GM21576 (cell line): ENCODE measurements around the gene ZNF514.
"Not testable (repeated sequence)": the region's sequence is repeated elsewhere in the genome, so short reads cannot be mapped to it uniquely, and the experiment has no call there.

Experiments used
- ATAC-seq: cut with Tn5 transposase; IDR thresholded peaks from one replicate; pipeline ENCODE4 v1.9.1; 2021; ENCODE audit warnings: mild to moderate bottlenecking, moderate library complexity; ENCODE audit not compliant: unreplicated experiment

ZNF514 gene

DNA sequence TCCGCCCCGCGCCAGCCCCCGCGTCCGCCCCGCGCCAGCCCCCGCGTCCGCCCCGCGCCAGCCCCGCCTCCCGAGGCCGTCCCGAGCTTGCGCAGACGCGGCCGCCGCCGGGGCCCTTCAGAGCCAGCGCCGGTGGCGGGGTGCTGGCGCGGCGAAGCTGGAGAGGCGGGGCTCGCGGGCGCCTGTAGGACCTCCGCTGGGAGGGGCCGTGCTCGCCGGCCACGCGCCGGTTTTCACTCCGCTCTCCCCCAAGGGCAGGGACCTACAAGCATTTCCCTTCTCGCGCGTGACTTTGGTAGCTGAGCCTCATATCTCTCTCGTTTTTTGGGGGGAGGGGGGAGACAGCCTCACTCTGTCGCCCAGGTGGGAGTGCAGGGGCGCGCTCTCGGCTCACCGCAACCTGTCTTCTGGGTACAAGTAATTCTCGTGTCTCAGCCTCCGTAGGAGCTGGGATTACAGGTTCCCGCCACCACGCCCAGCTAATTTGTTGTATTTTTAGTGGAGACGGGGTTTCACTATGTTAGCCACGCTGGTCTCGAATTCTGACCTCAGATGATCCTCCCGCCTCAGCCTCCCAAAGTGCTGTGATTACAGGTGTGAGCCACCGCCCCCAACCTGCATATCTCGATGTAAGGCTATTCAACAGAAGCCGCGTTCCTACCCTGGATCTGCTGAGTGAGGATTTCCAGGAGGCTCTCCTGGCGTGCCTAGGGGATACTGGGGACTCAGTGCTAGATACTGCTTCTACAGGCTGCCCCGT, at the start of gene ZNF514:
Gene ZNF514, minus strand, starts transcription at position 159 of the 760 bp plus-strand sequence. CDS start 6,595 bp downstream, outside the sequence.
- ATAC-seq = peak; percentile 88

DNA sequence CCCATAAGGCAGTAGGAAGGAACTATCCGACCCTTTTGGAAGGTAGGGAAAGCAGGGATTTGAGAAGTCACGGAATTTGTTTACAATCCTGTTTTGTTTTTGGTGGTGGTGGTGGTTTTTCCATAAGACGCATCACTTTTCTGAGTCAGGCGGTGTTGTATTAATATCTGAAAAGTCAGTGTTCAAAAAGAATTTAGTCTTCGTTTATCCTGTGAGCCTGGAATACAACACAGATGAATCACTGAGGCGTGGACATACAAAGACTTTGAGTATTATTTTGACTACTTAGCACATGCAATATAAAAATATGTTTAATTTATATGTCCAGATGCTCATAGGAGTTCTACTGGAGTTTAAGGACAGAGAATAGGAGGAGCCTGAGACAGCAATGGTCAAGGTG, 48.5 kb upstream of the ZNF514 start:
- ATAC-seq = no peak

DNA sequence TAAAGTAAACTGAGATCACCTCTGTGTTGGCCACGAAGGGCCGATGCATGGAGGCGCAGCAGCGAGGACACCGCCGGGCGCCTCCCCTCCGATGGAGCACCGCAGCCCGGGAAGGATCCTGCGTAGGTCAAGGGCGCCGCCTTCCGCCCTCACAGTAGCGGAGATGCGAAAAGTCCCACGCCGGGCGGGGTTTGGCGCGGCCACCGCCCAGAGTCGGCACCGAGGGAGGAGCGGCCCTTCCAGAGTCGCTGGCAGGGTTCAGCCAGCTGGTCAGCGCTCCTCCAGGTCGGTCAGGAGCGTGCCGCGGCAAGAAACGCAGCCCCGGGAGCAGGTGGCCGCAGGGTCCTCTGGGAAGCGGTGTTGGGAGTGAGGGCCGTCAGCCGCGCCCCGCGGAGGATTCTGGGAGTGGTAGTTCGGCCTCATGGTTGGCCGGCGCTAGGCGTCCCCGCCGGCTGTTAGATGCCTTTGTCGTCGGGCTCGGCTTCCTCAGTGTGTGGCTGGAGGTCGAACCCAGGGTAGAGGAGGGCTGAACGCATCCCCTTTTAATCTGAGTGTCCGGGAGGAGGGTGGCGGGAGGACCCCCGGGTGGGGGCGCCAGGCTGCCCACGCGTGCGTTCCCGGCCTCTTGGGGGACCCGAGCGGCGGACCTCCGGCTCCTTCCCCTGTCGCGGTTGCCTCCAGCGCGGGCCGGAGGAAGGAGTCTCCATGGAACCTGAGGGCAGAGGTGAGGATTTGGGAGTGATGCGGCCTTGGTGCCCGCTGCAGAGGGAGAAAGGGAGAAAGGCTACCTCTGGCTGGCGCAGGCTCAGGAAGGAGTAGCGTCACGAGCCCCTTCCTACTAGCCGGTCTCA, 47.7 kb upstream of the ZNF514 start, which contains the start of gene ZNF892:
Gene ZNF892, plus strand, starts transcription at position 411 of the 851 bp plus-strand sequence. Its CDS starts 295 bp downstream, at position 706.
- peak; percentile 99 for ATAC-seq

DNA sequence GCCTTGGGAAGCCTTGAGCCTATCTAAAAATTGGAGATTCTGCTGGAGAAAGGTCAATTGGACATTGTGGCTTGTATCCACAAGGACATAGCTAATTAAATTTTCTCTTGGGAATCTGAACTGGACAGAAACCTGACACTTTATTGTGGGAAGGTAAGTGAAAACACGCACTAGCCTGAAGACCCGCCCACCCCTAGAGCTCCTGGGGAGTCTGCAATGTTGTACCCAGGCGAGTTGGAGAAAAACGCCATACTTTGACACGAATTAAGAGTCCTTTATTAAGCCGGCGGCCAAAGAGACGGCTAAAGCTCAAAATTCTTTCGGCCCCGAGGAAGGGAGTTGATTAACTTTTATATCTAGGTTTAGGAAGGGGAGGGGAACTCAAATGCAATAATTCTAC, 46.4 kb upstream of the ZNF514 start:
- ATAC-seq = no peak

DNA sequence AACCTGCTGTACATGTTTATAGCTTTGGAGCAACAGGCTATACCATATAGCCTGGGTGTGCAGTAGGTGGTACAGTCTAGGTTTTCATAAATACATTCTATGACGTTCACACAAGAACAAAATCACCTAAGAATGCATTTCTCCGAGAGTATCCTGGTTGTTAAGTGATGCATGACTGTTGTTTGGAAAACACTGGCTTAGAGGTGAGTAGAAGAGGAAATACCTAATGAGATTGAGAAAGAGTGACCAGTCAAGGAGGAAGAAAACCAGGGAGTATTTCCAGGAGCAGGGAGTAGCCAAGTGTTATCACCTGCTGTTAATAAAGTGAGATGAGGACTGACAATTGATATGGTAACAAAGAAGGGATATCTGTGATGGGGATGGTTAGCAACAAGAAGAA, 44.7 kb upstream of the ZNF514 start:
- ATAC-seq = no peak

DNA sequence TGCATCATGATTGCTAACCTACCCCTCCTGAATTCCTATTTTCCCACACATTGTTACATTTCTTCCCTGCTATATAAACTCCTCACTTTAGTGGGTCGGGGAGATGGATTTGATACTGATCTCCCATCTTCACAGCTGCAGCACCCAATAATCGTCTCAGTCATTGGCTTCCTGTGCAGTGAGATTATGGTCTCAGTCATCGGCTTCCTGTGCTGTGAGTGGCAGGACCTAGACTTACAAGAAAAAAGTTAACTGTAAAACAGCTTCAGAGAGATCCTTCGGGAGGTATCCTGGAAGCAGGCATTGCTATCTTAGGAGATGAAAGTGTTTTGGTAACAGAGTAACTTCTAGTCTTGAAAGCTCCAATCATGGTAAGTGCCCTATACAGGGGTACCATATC, 44.3 kb upstream of the ZNF514 start:
- no peak for ATAC-seq

DNA sequence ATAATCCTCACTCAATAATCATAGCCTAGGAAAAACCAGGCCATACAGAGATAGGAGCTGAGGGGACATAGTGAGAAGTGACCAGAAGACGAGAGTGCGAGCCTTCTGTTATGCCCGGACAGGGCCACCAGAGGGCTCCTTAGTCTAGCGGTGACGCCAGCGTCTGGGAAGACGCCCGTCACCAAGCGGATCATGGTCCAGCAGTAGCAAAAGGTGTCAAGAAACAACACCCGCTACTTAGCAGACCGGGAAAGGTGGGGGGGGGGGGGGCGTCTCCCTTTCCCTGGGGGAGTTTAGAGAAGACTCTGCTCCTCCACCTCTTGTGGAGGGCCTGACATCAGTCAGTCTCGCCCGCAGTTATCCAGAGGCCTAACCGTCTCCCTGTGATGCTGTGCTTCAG, 33.3 kb upstream of the ZNF514 start:
- ATAC-seq = not testable (repeated sequence)

DNA sequence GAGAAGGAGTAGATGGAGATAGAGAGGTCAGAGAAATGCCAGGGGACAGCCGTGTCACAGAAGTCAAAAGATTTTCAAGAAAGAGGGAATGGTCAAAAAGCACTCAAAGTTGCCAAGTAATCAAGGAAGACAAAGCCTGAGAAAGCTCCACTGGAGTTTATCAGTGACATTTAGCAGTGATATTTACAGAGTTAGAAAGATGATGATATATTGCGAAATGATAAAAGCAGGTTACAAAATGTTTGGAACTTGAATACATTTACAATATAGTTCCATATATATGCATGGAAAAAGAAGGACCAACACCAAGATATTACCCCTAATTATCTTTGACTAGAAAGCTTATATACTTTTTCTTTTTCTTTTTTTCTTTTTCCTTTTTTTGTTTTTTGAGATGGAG, 26.3 kb upstream of the ZNF514 start:
- no peak for ATAC-seq

DNA sequence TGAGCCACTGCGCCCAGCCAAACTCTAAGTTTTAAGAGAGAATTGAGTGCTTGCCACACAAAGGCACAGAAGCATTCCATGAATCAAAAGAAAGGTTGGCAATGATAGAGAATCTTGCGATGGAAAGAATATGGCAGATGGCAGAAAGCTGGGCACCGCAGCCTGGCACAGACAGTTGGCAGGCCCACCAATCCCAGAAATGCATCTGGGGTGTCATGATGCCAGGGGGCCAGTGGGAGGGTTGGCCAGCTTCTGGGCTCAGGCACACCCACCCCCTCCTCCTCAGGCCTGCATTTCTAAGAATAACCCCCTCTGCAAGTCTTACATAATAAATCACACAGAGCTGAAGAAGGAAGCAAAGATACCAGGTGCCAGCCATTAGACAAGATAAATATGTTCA, 25.5 kb upstream of the ZNF514 start:
- no peak for ATAC-seq

DNA sequence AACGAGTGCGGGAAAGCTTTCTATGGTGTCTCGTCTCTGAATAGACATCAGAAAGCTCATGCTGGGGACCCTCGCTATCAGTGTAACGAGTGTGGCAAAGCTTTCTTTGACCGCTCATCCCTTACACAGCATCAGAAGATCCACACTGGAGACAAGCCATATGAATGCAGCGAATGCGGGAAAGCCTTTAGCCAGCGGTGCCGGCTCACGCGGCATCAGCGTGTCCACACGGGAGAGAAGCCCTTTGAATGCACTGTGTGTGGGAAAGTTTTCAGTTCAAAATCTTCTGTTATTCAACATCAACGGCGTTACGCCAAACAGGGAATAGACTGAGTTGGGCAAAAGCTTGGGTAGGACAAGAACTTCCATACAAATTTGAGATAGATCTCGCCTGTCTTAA, 22.1 kb upstream of the ZNF514 start:
- no peak for ATAC-seq

DNA sequence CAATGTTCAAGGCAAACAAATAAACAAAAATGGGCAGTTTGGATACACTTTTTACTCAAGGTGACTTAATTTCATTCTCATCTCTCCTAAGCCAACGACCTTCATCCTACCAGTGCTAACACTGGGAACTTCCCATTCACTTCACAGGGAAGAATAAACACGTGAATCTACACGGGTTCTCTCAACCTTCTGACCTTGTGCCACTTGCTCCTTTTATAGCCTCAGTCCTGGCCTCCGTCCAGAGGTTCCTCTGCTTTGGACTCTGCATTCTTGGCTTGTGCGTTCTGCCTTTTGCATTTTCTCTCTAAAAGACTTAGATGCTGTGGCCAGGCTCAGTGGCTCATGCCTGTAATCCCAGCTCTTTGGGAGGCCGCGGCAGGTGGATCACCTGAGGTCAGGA, 19.8 kb upstream of the ZNF514 start:
- no peak for ATAC-seq

DNA sequence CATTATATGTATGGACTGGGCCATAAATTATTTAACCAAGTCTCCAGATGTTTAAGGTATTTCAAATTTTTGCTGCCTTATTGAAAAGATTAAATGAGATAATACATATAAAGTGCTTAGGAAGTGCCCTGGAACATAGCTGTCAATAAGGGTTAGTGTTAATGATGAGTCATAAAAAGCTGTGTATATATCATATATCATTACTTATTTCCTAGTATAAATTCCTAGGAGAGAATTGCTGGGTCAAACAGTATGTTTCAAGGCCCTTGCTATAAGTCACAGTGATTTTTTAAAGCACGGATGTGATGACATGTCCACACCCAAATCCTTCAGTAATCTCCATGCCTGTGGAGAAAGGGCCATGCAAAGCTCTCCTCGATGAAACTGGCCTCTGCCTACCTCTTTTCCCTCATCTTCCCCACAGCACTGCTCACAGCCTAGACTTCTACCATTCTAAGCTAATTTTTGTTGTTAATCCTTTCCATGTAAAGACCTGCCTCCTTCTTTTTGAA, 14.4 kb upstream of the ZNF514 start:
- ATAC-seq = no peak

DNA sequence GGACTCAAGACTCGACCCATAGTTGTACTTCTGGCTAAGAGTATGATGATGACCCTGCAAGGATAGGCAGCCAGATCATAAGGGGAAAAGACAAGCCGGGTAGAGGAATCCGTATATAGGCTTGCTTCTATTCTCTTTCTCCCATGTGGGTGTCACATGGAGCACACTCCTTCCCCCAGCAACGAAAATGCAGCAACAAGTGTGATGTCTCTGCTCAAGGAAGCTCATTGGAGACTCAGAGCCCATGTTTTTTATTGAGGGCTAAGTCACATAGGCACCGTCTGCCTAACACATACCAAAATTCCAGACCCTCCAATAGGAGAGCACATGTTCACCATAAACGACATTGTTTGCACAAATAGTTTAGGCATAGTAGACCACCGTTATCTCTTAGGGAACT, 12.3 kb upstream of the ZNF514 start:
- no peak for ATAC-seq

DNA sequence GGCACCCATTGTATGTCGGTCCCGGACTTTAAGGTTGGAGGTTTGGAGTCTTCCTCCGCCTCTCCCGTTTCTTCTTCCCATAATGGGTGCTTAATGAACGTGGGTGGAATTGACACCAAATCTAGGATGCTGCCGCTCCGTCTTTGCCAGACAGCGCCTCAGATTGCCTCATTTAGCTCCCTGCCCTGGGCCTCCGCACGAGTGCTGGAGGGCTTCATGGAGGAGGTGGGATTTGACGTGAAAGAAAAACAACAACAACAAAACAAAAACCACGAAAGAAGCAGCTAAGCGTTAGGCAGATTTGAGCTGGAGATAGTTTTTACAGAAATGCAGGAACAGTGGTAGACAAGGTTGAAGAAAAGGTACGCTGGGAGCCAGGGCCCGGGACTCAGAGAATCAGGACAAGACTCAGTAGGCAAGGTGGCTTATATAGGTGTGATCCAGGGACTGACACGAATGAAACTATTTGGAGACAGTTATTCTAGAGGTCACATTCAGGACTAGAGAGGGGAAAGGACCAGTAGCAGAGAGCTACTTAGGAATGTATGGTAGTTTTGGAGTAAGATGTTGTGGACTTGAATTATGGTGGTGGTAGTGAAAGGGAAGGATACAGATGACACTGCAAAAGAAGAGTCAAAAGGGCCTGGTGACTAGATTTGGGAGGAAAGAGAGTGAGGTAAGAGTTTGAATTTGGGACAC, 6.6 kb upstream of the ZNF514 start:
- peak; percentile 4 for ATAC-seq

DNA sequence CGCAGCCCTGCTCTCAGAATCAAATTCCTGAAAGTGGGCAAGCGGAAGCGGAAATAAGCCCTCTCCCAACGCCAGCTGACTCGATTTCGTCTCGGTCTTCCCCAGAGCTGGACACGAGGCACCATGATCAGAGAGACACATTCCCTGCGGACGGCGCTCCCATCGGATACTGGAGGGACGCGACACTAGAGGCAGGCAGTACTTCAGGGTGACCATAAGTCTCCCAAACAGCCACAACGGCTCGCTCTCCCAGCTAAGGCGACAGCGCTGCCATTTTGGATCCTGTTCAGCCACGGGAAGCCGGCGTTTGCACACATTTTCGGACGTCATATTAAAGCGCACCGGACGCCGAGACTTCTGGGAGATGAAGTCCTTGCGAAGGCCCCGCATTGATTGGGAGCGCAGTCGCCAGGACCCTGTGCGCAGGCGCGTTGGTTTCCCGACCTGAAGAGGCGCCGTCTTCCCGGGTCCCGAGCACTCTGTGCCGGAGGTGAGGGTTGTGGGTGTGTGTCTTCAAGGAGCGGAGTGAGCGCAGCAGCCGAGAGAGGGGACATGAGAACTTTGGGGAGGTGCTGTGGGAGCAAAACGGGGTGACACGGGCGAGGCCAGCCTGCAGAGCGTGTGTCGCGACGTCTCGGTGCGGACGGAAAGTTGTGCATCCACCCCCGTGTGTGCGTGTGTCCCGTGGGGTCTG, 5.9 kb upstream of the ZNF514 start, which contains the start of gene ZNF2:
Gene ZNF2, plus strand, starts transcription at position 439 of the 694 bp plus-strand sequence. CDS start 10,418 bp downstream, outside the sequence.
- peak; percentile 95 for ATAC-seq

DNA sequence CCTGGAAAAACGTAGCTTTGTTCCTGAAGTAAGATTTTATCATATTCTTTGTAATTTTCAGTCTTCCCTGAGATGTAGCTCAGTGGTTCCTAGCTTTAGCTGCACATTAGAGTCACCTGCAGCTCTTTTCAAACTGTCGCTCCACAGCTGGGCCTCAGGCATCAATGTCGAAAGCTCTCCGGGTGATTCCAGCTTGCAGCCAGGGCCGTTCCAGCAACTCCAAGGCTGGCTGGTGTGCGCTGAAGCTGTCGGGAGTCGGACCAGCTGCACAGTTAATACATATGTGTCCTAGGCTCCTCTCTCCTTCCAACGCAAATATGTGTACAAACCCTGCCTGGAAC, 5.4 kb upstream of the ZNF514 start:
- peak; percentile 5 for ATAC-seq

DNA sequence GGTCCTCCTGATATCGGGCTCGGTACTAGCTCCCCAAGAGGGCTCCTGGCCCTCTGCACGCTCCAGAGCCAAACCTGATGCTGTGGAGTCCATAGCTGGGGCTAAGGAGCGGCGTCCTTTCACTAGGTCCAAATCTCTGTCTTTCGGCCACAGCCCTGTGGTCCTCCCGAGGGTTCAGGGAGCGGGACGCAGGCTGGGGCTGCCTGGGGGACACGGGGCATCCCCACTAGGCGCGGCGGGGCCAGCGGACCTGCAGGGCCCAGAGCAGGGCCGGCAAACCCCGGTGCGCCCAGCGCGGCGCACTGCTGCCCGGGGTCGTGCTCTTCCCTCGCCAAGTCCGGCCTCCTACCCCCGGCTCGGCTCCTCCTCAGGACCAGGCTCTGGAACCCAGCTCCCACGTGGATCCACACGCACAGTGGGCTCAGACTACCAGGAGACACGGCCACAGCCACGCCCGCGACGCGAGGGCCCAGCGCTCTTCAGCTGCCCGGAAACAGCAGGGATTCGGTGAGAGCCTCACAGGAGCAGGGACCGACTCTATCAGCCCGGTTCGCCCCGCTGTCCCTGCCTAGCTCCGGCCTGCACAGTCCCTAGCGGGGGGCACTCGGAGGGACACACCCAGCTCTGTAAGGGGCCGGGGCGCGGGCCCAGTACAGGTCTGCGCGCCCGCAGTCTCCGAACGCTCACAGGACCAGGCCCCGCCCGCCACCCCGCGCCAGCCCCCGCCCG, 593 bp downstream of the ZNF514 start:
- peak; percentile 40 for ATAC-seq

DNA sequence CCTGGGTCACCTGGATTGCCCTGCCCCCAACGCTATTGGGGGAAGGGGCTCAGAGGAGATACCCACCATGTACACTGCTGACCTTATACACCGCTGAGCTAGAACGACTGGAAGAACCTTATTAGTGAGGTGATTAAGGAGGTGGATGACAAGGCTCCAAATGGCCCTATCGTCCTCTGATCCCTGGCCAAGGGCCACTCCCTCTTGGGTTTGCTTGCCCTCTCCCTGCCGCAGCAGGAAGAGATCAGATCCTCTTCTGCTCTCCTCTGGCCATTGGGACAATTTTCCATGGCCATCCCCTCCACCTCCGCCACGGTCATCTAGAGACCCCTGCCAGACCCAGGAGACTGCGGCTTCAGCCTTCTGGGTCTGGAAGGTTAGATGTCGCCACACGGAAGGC, 1.2 kb downstream of the ZNF514 start:
- ATAC-seq = no peak

DNA sequence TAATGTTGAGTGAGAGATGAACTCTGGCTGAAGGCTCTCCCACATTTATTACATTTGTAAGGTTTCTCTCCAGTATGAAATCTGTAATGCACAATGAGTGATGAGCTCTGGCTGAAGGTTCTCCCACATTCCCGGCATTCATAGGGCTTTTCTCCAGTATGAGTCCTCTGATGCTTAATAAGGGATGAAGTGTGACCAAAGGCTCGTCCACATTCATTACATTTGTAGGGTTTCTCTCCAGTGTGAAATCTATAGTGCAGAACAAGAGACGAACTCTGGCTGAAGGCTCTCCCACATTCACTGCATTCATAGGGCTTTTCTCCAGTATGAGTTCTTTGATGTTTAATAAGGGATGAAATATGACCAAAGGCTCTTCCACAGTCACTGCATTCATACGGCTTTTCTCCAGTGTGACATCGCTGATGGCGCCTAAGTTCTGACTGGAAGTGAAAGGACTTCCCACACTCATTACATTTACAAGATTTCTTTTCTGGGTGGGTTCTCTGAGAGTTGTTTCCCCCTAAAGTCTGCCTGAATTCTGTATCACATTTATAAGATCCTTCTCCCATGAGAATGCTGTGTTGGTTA, 10.2 kb downstream of the ZNF514 start:
- no peak for ATAC-seq

DNA sequence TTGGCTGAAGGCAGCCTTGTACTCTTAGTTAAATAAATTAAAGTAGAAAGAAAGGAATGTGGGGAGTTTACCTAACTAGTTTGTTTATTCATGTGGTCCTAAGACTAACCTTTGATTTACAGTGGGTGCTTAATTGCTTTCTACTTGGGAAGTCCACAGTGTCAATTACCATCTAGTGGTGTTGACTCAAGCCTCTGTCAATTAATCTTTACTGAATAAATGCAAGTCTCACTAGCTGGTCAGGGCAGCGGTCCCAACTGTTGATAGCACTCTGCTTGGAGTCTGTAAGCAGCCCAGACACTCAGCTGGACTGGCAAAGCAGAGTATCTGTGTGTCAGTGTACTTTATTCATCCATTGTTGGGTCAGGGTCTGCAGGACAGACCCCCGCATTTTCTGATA, 15.8 kb downstream of the ZNF514 start:
- ATAC-seq = no peak
